Uterus (tissue), 4 donors: Measurements from ENCODE around the gene SPDYE2B. TPM values are rescaled to one million over a fixed set of nuclear protein-coding genes. Genes with fewer than 3 reads are reported as not detected.
"Not testable (repeated sequence)": the region's sequence is repeated elsewhere in the genome, so short reads cannot be mapped to it uniquely, and the experiment has no call there.

ENCODE experiments used
- DNase-seq, 2 donors: peaks; one replicate each; pipeline ENCODE4 v3.0.0-alpha.2; 2019 to 2020
- H3K27ac ChIP-seq, 2 donors: fragments of 200-600 bp; sonication (generic); 1 replicate in 1 of 2; 2 replicates in 1 of 2; pipeline ENCODE4 v1.5.1; 2016 to 2018
- H3K27me3 ChIP-seq, 2 donors: fragments of 200-600 bp; sonication (generic); one replicate each; pipeline ENCODE4 v1.5.1; 2018 to 2019; ENCODE audit warnings: control low read depth in 1 of 2
- H3K36me3 ChIP-seq, 2 donors: fragments of 200-600 bp; sonication (generic); one replicate each; pipeline ENCODE4 v1.5.1; 2019; ENCODE audit warnings: control low read depth in 1 of 2
- H3K4me1 ChIP-seq, 2 donors: fragments of 200-600 bp; sonication (generic); one replicate each; pipeline ENCODE4 v1.5.1; 2018 to 2019; ENCODE audit warnings: control low read depth in 1 of 2
- H3K4me3 ChIP-seq, 2 donors: fragments of 200-600 bp; sonication (generic); 1 replicate in 1 of 2; 2 replicates in 1 of 2; pipeline ENCODE4 v1.5.1; 2018 to 2019; ENCODE audit warnings: mild to moderate bottlenecking in 1 of 2
- H3K9me3 ChIP-seq, 2 donors: fragments of 200-600 bp; sonication (generic); one replicate each; pipeline ENCODE4 v1.5.1; 2019; ENCODE audit warnings: control low read depth in 1 of 2
- intact Hi-C: fragments of 100-400 bp; cut with DNase I; formaldehyde crosslinking; loops from one replicate; pipeline ENCODE4 v1.15.1; 2023; ENCODE audit warnings: low total_unique reads
- small RNA-seq: library from RNA; depleted of rRNA; stranded (forward); fragments of <200 nt; gene quantifications from one replicate; pipeline ENCODE3, GENCODE V24; 2016
- total RNA-seq, 4 donors: library from RNA; depleted of rRNA in 3 of 4; stranded (reverse); fragments of >200 nt in 3 of 4; gene quantifications; one replicate each; pipeline versions ENCODE4 v1.1.0 to v1.2.4, GENCODE V29; 2014 to 2023
- donor health status: DM: yes; HTN: yes; CAD: no.

The SPDYE2B gene
- total RNA-seq, 4 donors from 2014 or later, result not detected

GRCh38 chr7:102697642-102698512, 47.8 kb downstream of the SPDYE2B start:
- DNase-seq, H3K4me3 ChIP-seq, H3K36me3 ChIP-seq, H3K4me1 ChIP-seq, H3K9me3 ChIP-seq, H3K27ac ChIP-seq, intact Hi-C loops, H3K27me3 ChIP-seq: not testable (repeated sequence)

GRCh38 chr7:102698962-102699750, 49.0 kb downstream of the SPDYE2B start:
- DNase-seq, H3K4me3 ChIP-seq, H3K9me3 ChIP-seq, H3K36me3 ChIP-seq, H3K4me1 ChIP-seq, intact Hi-C loops, H3K27me3 ChIP-seq, H3K27ac ChIP-seq: not testable (repeated sequence)

Small RNAs within 50 kb of the gene (small RNA-seq; reads per million reads assigned to genes)
- gene AC105052.3 (not detected), gene UPK3BL1 (not detected)

Other genes starting within 250 kb of the SPDYE2B start
- 10 to 100 TPM; 15.6 to 48.9 (median 39.0) TPM for gene ORAI2, start 216.7 kb upstream of the SPDYE2B start, total RNA-seq
- 10 to 100 TPM in 3 of 4 donors, 1 to 10 TPM in 1; 8.7 to 31.3 (median 15.8) TPM for gene ALKBH4, start 185.5 kb upstream of the SPDYE2B start, total RNA-seq
- gene LRWD1, start 185.3 kb upstream of the SPDYE2B start, total RNA-seq, result 10 to 100 TPM; 16.7 to 25.6 (median 22.4) TPM
- gene POLR2J, start 171.4 kb upstream of the SPDYE2B start, total RNA-seq, result 10 to 100 TPM in 3 of 4 donors, 1 to 10 TPM in 1; 8.2 to 38.8 (median 14.0) TPM
- 10 to 100 TPM; 10.8 to 59.0 (median 21.2) TPM for gene RASA4B, start 132.5 kb upstream of the SPDYE2B start, total RNA-seq
- 10 to 100 TPM in 2 of 4 donors, 1 to 10 TPM in 1, not detected in 1; 1.8 to 64.0 (median 24.1) TPM for gene UPK3BL2, start 106.6 kb upstream of the SPDYE2B start, total RNA-seq
- gene SPDYE2, start 99.1 kb upstream of the SPDYE2B start, total RNA-seq, result not detected
- gene POLR2J3, start 77.7 kb upstream of the SPDYE2B start, total RNA-seq, result 10 to 100 TPM in 2 of 4 donors, 1 to 10 TPM in 1, under 1 TPM in 1; 0.77 to 50.7 (median 17.1) TPM
- 100 to 1,000 TPM in 1 of 4 donors, 10 to 100 TPM in 3; 31.4 to 283 (median 51.4) TPM for gene RASA4, start 33.6 kb upstream of the SPDYE2B start, total RNA-seq
- gene UPK3BL1, start 7.5 kb upstream of the SPDYE2B start, total RNA-seq, result 10 to 100 TPM in 3 of 4 donors, not detected in 1; 16.0 to 31.8 (median 19.6) TPM
- gene POLR2J2, start 21.3 kb downstream of the SPDYE2B start, total RNA-seq, result 10 to 100 TPM in 2 of 4 donors, 1 to 10 TPM in 2; 1.0 to 33.5 (median 7.5) TPM
- 100 to 1,000 TPM in 1 of 4 donors, 10 to 100 TPM in 2, under 1 TPM in 1; 0.59 to 118 (median 19.4) TPM for gene FAM185A, start 98.7 kb downstream of the SPDYE2B start, total RNA-seq